ENCODE measurements around the gene VSIG10.

DNA sequence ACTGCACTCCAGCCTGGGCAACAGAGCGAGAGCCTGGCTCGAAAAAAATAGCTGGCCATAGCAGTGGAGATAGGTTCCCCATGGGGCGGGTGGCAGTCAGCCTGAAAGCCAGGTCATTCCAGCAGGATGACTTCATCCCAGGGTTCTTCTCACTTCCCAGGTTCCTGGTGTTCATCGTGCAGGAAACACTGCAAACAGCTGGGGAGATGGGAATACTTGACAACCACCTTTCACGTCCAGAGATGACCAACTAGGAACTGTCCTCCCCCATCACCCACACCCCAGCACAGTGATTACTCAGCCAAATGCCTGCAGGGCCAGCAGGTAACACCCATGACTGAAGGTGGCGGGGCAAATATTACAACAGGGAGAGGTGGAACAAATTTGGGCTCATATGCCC lies 1.7 kb downstream of the VSIG10 start:
- TF ChIP-seq CTCF (IDR thresholded peaks at IDR 0.05; ENCODE audit: low read depth, low read length) (no peak), EZH2phosphoT487 (IDR thresholded peaks at IDR 0.05; ENCODE audit: low read depth) (no peak)

Data from OCI-LY3 (cell line).